Motor neuron (in vitro differentiated cells): Measurements from ENCODE around the gene APC. TPM values are rescaled to one million over a fixed set of nuclear protein-coding genes. Genes with fewer than 3 reads are reported as not detected.
A peak's percentile ranks its signal among the peaks of the same experiment; 100 is the strongest.

Experiments used
- ATAC-seq, 8 experiments: fragments of 200-7000 bp; cut with Tn5 transposase; replicated peaks in 6 of 8; 2 replicates each; pipeline ENCODE4 v1.8.0; 2021; ENCODE audit warnings: mild to moderate bottlenecking in 8 of 8, moderate library complexity in 8 of 8
- H3K27ac ChIP-seq, 2 donors: fragments of 250-450 bp; sonication (Bioruptor Pico); 2 replicates each; pipeline ENCODE4 v1.9.0; 2021; ENCODE audit warnings: antibody characterized with exemption in 2 of 2, mild to moderate bottlenecking in 2 of 2, moderate library complexity in 1 of 2
- H3K4me1 ChIP-seq, 2 donors: fragments of 250-450 bp; sonication (Bioruptor Pico); replicated peaks in 1 of 2; 2 replicates each; pipeline ENCODE4 v1.6.1; 2021; ENCODE audit warnings: antibody characterized with exemption in 2 of 2, mild to moderate bottlenecking in 2 of 2, moderate library complexity in 1 of 2
- H3K4me3 ChIP-seq, 5 donors: fragments of 250-450 bp; sonication (Bioruptor Pico); 2 replicates each; pipeline ENCODE4 v1.9.0; 2021; ENCODE audit warnings: antibody characterized with exemption in 5 of 5, mild to moderate bottlenecking in 5 of 5, moderate library complexity in 4 of 5
- WGBS, 10 experiments: fragments of 450-650 bp; shearing (Covaris generic); methylation state at CpG; one replicate each; pipeline ENCODE4 v1.0.0; 2022; 5-methylcytosine and 5-hydroxymethylcytosine counted together
- in situ Hi-C, 9 experiments: fragments of 400-800 bp; cut with MboI; loops; one replicate each; pipeline ENCODE4 v1.15.0; 2021; ENCODE audit warnings: low sequenced_read_pairs in 9 of 9, low pct_unique_long_range_greater_than_20kb in 2 of 9; ENCODE audit not compliant: unreplicated experiment in 9 of 9
- total RNA-seq, 8 experiments: library from RNA; unstranded; fragments of 300-600 nt; gene quantifications; 2 replicates each; pipeline versions ENCODE4 v1.2.3 to v1.2.4, GENCODE V29; 2022

Gene APC
- total RNA-seq, 8 experiments from 2014 or later = 28.6 to 113 (median 53.9) TPM

GRCh38 chr5:112757468-112758208 lies 20.0 kb downstream of the APC start:
- peak in 6 of 8 experiments; percentile 43 to 82 (median 70) for ATAC-seq
- no peak overlapping the region for H3K27ac ChIP-seq
- H3K4me3 ChIP-seq = no peak overlapping the region
- in situ Hi-C loops = loop anchor here in 4 of 9 experiments (5.0 to 25.0 kb wide), 4 partner anchors 63 to 205 kb away; no protein-coding TSS in a partner anchor
- 25 to 80% (median 60%) methylated on average over 1 to 3 of the region's 3 CpGs; no CpG with 5 or more reads in 1 of the 10 experiments for WGBS, 10 experiments
- H3K4me1 ChIP-seq = no peaks in the 10 kb centered on the region

DNA sequence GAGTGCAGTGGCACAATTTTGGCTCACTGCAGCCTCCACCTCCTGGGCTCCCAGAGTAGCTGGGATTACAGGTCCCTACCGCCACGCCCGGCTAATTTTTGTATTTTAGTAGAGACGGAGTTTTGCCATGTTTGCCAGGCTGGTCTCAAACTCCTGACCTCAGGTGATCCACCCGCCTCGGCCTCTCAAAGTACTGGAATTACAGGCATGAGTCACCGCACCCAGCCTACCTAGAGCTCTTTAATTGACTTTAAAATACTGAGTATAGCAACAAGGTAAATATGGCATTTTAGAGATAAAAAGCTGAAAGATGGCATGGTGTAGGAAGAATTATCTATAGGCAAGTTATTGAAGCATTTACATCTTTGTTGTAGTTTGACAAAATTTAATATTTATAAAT lies 21.0 kb downstream of the APC start:
- no peaks in the 10 kb centered on the region for H3K4me1 ChIP-seq
- H3K4me3 ChIP-seq = no peak overlapping the region
- in situ Hi-C loops = loop anchor here in 4 of 9 experiments (5.0 to 25.0 kb wide), 4 partner anchors 64 to 206 kb away; no protein-coding TSS in a partner anchor
- no peak for ATAC-seq
- no peak overlapping the region for H3K27ac ChIP-seq
- 90 to 100% (median 97%) methylated on average over 1 to 7 of the region's 7 CpGs; no CpG with 5 or more reads in 2 of the 10 experiments for whole genome bisulfite sequencing, 10 experiments

DNA sequence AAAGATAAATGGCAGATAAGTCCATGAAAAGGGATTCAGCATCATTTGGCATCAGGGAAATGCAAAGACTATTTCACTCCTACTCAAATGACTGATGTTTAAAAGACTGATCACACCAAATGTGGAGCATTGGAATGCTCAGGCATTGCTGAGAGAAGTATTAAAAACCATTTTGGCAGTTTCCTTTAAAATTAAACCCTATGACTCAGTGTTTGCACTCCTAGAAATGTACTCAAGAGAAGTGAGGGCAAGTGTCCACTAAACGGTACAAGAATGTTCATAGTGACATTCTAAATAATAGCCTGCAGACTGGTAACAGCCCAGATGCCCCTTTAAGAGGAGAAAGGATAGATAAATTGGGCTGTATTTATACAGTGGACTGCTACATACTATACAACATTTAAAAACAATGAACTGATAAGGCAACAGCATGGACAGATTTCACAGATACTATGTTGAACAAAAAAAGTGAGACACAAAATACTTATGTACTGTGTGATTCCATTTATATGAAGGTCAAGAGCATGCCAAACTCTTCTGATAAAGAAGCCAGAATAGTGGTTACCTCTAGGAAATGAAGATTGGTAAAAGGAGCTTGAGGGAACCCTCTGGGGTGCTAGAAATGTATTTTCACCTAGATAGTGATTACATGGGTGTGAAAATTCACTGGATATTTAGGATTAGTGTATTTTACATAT lies 24.6 kb downstream of the APC start:
- Histone ChIP-seq H3K4me1 (no peaks in the 10 kb centered on the region), H3K4me3 (no peak overlapping the region), H3K27ac (no peak overlapping the region)
- ATAC-seq = peak in 1 of 8 experiments; percentile 33
- in situ Hi-C loops = loop anchor here in 1 of 9 experiments (25.0 kb wide), 1 partner anchor 200 kb away; no protein-coding TSS in a partner anchor
- 0 to 100% (median 13%) methylated on average over 1 of the region's 1 CpG; no CpG with 5 or more reads in 5 of the 10 experiments for WGBS, 10 experiments

- no peak overlapping the region for H3K27ac ChIP-seq
- no peak for ATAC-seq
- H3K4me3 ChIP-seq = no peak overlapping the region
- in situ Hi-C loops = loop anchor here in 1 of 9 experiments (25.0 kb wide), 1 partner anchor 201 kb away; no protein-coding TSS in a partner anchor
- no peaks in the 10 kb centered on the region for H3K4me1 ChIP-seq
- 92 to 100% (median 100%) methylated on average over 1 of the region's 1 CpG for WGBS, 10 experiments
These were observed 25.5 kb downstream of the APC start for GRCh38 chr5:112763165-112763564.

DNA sequence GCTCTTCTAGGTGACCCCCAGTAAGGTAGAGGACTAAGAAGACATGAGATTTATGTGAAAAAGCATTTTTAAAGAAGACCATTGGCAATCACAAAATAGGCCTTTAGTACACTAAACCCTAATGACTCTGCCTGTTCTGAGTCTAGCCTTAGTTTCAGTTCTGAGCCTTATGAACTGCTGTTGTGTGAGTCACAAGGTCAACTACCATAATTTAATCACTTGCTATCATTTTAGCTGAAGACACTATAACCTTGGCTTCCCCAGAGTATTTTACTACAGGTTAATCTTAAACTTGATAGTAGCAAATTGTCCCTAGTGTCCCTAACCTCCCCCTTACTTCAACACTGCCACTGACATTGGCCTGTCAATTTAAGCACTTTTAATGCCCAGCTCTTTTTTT lies 34.4 kb downstream of the APC start:
- ATAC-seq = peak in 2 of 8 experiments; percentile 29 to 33
- Histone ChIP-seq H3K27ac (no peak overlapping the region), H3K4me3 (no peak overlapping the region), H3K4me1 (no peaks in the 10 kb centered on the region)
- in situ Hi-C loops = loop anchor here in 1 of 9 experiments (25.0 kb wide), 1 partner anchor 210 kb away; no protein-coding TSS in a partner anchor

DNA sequence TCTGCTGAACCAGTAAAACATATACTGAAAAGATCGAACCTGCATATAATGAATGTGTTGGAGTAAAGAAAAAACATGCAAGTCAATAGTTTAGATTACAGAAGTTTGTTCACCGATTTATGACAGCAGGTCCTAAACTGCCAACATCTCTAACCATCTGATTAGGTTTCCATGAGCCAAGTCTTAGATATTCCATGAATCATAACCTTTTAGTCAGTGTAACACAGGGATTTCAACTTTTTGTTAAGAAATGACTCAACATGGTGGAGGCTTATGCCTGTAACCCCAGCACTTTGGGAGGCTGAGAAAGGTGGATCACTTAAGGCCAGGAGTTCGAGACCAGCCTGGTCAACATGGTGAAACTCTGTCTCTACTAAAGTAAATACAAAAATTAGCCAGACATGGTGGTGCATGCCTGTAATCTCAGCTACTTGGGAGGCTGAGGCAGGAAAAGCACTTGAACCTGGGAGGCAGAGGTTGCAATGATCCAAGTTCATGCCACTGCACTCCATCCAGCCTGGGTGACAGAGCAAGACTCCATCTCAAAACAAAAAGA lies 38.7 kb downstream of the APC start:
- no peak for ATAC-seq
- WGBS, 10 experiments = 15 to 100% (median 91%) methylated on average over 1 to 3 of the region's 3 CpGs
- Histone ChIP-seq H3K4me1 (no peaks in the 10 kb centered on the region), H3K27ac (no peak overlapping the region), H3K4me3 (no peak overlapping the region)
- in situ Hi-C loops = no loop called here

DNA sequence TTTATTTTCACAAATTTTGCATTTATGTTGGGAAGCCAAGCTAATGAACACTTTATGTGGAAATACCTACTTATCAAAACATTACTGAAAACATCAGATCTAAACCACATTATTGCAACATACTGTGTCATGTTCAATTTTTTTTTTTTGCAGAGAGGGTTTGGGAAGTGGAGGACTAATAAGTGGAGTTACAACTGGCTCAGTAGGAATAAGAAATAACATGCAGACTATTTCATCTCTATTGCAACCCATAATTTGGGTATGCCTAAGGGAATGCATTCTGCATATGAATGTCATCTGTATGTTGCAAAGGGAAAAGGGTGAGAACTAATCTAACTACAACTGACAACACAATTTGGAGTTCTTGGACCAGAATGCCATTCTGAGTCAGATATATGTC lies 41.8 kb downstream of the APC start:
- no peaks in the 10 kb centered on the region for H3K4me1 ChIP-seq
- peak in 3 of 8 experiments; percentile 46 to 73 (median 55) for ATAC-seq
- in situ Hi-C loops = no loop called here

GRCh38 chr5:112784726-112785125 lies 47.0 kb downstream of the APC start:
- no peak overlapping the region for H3K4me3 ChIP-seq
- in situ Hi-C loops = no loop called here
- no peak overlapping the region for H3K27ac ChIP-seq
- WGBS, 10 experiments = 83 to 100% (median 100%) methylated on average over 1 to 2 of the region's 2 CpGs; no CpG with 5 or more reads in 2 of the 10 experiments
- ATAC-seq = no peak
- no peaks in the 10 kb centered on the region for H3K4me1 ChIP-seq

More for the DNA sequence above, 41.8 kb downstream of the APC start:
- no peak overlapping the region for H3K27ac ChIP-seq
- no peak overlapping the region for H3K4me3 ChIP-seq

DNA sequence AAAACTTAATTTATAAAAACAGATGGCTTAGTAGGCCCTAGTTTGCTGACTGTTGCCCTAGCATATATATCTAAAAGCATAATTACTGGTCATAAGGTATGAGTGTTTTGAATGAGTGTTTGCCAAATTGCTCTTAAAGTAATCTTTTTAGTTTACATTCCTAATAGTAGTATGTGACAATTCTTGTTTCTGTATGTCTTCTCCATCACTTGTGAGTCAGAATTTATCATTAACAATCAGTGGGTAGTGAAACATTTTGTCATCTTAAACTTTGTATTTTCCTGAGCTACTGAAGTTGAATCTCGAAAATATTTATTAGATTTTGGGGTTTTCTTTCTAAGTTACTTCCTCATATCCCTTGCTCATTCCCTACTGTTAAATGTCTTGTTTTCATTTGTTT lies 49.6 kb downstream of the APC start:
- ATAC-seq = no peak
- WGBS, 10 experiments = 38 to 100% (median 83%) methylated on average over 1 of the region's 1 CpG
- in situ Hi-C loops = no loop called here
- H3K4me1 ChIP-seq = no peaks in the 10 kb centered on the region
- H3K4me3 ChIP-seq = no peak overlapping the region
- H3K27ac ChIP-seq = no peak overlapping the region

GRCh38 chr5:112787896-112788295 lies 50.2 kb downstream of the APC start:
- H3K4me3 ChIP-seq = no peak overlapping the region
- H3K4me1 ChIP-seq = no peaks in the 10 kb centered on the region
- WGBS, 10 experiments = 72 to 100% (median 95%) methylated on average over 1 to 3 of the region's 3 CpGs
- in situ Hi-C loops = no loop called here
- H3K27ac ChIP-seq = no peak overlapping the region
- no peak for ATAC-seq

DNA sequence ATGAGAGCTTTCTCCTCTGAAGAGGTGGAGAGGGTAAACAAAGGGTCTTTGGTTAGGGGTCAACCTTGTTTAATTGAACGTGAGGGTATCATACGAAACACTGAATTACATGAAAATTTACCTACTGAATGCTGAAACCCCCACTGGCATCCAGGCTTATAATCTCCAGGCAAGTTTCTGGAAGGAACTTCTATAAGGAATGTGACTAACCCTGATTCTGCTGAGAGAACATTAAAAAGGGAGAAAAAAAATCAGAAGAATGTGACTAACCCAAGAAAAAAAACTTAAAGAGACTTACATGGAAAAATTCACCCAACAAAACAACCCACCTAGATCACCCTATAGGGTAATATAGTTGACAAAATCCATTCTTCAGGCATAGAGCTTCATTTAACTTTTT lies 55.5 kb downstream of the APC start:
- Histone ChIP-seq H3K4me3 (no peak overlapping the region), H3K27ac (no peak overlapping the region), H3K4me1 (no peaks in the 10 kb centered on the region)
- no peak for ATAC-seq
- WGBS, 10 experiments = 40 to 100% (median 86%) methylated on average over 1 to 2 of the region's 2 CpGs; no CpG with 5 or more reads in 5 of the 10 experiments
- in situ Hi-C loops = no loop called here

DNA sequence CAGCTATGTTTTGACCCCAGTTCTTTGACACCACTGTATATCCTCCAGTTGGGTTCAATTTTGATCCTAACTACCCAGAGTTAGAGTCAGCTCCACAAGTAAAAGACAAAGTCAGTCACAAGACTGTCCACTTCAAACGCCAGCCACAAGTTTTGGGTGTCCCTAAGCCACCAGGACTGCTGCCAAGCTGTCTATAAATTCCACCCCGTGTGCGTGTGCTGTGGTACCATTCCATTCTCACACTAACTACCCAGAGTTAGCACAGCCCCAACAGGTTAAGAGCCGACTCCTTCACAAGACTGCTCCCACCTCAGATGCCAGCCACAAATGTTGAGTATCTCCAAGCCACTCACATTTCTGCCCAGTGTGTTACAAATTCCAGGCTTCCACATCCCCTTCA lies 56.7 kb downstream of the APC start:
- in situ Hi-C loops = no loop called here
- 60 to 100% (median 100%) methylated on average over 1 to 4 of the region's 4 CpGs; no CpG with 5 or more reads in 3 of the 10 experiments for WGBS, 10 experiments

GRCh38 chr5:112795342-112795741 lies 57.7 kb downstream of the APC start:
- in situ Hi-C loops = no loop called here
- no peak for ATAC-seq
- Histone ChIP-seq H3K4me1 (peaks cover 0 to 8% of the 10 kb centered on the region in 2 donors), H3K4me3 (no peak overlapping the region), H3K27ac (no peak overlapping the region)
- WGBS, 10 experiments = 25 to 92% (median 60%) methylated on average over 1 to 3 of the region's 3 CpGs; no CpG with 5 or more reads in 1 of the 10 experiments

More for the DNA sequence above, 56.7 kb downstream of the APC start:
- no peak overlapping the region for H3K4me3 ChIP-seq
- H3K4me1 ChIP-seq = no peaks in the 10 kb centered on the region
- H3K27ac ChIP-seq = no peak overlapping the region
- no peak for ATAC-seq
